Fibroblast of mammary gland (primary cell): ENCODE measurements around the gene PRKAR1B.

ENCODE experiments used
- DNase-seq: peaks from one replicate; pipeline ENCODE4 v3.0.0-alpha.2; 2010; ENCODE audit warnings: low read depth
- H3K4me3 ChIP-seq: 2 replicates; pipeline ENCODE4 v1.5.1; 2011; ENCODE audit warnings: low read depth, mild to moderate bottlenecking, low read length, moderate library complexity; ENCODE audit not compliant: control insufficient read depth
- TF ChIP-seq, protein P1 (sequence below): conservative IDR thresholded peaks from 2 replicates; pipeline ENCODE4 v1.5.1; 2011; ENCODE audit warnings: low read depth, low read length, inconsistent platforms; ENCODE audit not compliant: control insufficient read depth, insufficient read depth

Gene PRKAR1B

DNA sequence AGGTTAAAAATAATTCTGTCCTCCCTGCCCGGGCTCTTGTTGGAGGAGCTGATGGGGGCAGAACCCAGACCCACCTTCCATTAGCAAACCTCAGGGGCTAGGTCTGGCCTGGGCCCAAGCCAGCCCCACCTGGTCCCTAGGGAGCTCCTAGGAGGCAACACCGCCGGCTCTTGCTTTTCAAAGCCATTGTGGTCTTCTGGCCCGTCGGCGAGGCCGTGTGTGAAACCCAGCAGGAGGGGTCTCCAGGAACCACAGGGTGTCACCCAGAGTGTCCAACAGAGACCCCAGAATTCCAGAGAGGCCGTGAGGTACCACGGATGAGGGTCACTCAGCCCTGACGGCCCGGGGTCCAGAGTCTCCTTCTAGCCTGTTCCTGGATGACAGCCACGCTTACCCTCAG lies 190.8 kb downstream of the PRKAR1B start:
- DNase-seq = no peak
- H3K4me3 ChIP-seq = no peak overlapping the region
- TF ChIP-seq, protein P1, sequence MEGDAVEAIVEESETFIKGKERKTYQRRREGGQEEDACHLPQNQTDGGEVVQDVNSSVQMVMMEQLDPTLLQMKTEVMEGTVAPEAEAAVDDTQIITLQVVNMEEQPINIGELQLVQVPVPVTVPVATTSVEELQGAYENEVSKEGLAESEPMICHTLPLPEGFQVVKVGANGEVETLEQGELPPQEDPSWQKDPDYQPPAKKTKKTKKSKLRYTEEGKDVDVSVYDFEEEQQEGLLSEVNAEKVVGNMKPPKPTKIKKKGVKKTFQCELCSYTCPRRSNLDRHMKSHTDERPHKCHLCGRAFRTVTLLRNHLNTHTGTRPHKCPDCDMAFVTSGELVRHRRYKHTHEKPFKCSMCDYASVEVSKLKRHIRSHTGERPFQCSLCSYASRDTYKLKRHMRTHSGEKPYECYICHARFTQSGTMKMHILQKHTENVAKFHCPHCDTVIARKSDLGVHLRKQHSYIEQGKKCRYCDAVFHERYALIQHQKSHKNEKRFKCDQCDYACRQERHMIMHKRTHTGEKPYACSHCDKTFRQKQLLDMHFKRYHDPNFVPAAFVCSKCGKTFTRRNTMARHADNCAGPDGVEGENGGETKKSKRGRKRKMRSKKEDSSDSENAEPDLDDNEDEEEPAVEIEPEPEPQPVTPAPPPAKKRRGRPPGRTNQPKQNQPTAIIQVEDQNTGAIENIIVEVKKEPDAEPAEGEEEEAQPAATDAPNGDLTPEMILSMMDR = no peak

DNA sequence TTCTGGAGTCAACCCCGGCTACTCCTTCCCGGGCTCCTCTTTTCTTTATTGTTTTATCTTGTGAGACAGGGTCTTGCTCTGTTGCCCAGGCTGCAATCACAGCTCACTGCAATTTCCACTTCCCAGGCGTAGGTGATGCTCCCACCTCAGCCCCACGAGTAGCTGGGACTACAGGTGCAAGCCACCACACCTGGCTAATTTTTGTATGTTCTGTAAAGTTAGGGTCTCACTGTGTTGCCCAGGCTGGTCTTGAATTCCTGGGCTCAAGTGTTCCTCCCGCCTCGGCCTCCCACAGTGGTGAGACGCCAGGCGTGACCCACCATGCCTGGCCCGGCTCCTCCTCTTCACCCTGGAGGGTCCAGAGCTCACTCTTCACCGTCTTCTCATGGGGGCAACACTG lies 192.1 kb downstream of the PRKAR1B start:
- no peak for DNase-seq
- H3K4me3 ChIP-seq = no peak overlapping the region
- TF ChIP-seq, protein P1 = no peak

- no peak for DNase-seq
- TF ChIP-seq, protein P1 = no peak
- no peak overlapping the region for H3K4me3 ChIP-seq
These were observed 193.0 kb downstream of the PRKAR1B start for GRCh38 chr7:534075-534474.

- no peak overlapping the region for H3K4me3 ChIP-seq
- TF ChIP-seq, protein P1 = no peak
- no peak for DNase-seq
These were observed 193.8 kb downstream of the PRKAR1B start for GRCh38 chr7:533266-533665.

DNA sequence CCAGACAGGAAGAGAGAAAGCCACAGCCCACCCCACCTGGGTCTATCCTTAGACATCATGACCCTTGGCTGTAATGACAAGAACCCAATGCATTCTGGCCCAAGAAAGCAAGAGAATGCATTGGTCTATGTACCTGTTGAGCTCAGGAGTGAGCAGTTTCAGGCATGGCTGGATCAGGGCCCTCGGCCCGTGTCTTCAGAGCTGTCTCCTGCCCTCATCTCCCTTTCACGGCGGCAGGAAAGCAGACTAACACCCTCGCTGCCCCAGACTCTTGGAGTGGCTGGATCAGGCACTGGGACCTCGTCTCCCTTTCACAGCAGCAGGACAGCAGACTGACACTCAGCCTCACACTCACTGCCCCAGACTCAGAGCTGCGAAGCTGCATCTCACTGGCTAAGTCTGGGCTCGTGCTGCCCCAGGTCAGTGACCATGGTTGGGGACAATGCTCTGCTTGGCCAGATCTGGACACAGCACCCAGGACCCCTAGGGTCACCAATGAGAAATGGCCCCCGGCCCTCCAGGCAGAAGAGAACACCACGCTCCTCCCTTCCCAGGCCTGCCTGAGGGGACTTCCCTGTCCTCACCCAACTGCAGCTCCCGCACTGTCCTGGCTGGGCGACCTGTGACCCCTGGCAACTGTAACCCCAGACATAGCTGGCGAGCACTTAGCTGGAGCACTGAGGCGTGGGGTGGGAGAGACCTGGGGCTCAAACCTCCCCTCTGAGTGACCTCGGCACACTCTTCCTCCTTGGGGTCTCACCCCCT lies 194.5 kb downstream of the PRKAR1B start:
- no peak overlapping the region for H3K4me3 ChIP-seq
- TF ChIP-seq, protein P1 = no peak
- no peak for DNase-seq

- DNase-seq = no peak
- TF ChIP-seq, protein P1 = no peak
- H3K4me3 ChIP-seq = no peak overlapping the region
These were observed 195.3 kb downstream of the PRKAR1B start for GRCh38 chr7:531777-532176.
